IPS-11a (cell line): Measurements from ENCODE around the gene NFE2.

Experiments
- H3K4me3 ChIP-seq: one replicate; pipeline ENCODE4 v1.5.1; 2013; ENCODE audit warnings: low read depth, low read length, control low read depth

The NFE2 gene

DNA sequence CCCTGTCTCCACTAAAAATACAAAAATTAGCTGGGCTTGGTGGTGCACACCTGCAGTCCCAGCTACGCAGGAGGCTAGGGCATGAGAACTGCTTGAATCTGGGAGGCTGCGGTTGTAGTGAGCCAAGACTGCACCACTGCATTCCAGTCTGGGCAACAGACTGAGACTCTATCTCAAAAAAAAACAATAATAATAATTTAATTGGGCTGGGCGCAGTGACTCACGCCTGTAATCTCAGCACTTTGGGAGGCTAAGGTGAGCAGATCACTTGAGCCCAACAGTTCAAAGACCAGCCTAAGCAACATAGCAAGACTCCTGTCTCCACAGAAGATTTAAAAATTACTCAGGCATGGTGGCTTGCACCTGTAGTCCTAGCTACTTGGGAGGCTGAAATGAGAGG, 47.6 kb downstream of the NFE2 start:
- H3K4me3 ChIP-seq = no peak overlapping the region

DNA sequence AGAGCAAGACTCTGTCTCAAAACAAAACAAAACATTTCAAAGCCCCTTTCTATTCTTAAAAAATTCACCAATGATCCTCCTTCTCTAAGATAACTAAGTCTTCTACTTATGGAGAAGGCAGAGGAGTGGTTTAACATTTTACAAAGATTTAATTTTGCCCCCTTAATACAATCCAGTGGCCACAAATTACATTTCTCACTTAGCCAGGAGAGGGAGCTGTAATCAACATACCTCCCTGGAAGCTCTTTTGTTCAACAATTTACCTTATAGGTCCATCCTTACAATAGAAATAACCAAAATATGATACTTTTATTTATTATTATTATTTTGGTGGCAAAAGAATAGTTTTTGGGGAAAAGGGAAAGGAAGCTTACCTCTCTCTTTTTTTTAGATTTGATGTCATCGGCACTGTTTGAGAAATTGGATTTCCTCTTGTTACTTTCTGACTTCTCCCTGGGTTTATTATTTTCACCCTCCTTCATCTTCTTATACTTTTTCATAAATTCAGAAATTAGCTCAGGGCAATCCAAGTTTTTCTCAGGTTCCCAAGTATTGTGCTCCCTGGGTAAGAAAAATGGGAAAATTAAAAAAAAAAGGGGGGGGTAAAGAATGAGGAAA, 49.0 kb downstream of the NFE2 start:
- H3K4me3 ChIP-seq = no peak overlapping the region

DNA sequence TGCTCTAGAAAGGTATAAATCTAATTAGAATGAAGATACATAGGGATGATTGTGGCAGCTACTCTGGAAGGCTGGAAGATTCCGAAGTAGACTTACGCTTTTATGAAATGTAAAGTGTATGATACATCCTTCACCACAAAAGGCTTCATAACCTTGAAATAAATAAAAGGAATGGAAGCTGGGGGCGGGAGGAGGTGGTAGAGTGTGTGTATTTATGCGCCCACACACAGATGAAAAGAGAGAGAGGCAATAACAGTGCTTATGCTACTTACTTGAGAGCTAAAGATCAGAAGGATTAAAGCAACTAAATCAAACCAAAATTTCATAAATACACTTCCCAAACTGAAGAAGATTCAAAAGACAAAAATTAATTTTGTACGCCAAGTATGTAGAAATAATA, 51.3 kb downstream of the NFE2 start:
- H3K4me3 ChIP-seq = no peak overlapping the region

DNA sequence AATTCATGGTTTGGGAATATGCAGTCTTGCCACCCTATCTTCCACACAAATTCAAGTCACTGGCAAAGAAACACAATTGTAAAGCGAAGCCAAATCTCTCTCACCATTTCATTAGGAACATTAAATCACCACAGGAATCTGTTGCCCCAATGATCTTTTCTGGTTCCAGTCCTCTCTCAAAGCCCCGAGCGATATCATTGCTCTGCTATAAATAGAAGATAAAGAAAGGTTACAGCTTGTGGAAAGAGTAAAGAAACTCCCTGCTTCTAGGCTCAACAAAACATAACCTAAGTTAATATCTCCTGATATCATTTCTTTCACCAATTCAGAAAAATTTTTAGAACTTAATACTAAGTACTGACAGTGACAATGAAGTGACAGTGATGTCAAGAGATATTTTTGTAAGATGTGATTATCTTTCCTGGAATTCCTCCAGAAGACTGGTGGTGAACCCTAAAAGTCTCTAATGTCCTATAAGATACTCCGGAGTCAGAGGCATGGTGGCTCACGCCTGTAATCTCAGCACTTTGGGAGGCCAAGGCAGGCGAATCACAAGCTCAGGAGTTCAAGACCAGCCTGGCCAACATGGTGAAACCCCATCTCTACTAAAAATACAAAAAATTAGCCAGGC, 54.7 kb downstream of the NFE2 start:
- H3K4me3 ChIP-seq = no peak overlapping the region
